Measurements from ENCODE around the gene IL17A.
"Not testable (repeated sequence)": the region's sequence is repeated elsewhere in the genome, so short reads cannot be mapped to it uniquely, and the experiment has no call there.

The IL17A gene

DNA sequence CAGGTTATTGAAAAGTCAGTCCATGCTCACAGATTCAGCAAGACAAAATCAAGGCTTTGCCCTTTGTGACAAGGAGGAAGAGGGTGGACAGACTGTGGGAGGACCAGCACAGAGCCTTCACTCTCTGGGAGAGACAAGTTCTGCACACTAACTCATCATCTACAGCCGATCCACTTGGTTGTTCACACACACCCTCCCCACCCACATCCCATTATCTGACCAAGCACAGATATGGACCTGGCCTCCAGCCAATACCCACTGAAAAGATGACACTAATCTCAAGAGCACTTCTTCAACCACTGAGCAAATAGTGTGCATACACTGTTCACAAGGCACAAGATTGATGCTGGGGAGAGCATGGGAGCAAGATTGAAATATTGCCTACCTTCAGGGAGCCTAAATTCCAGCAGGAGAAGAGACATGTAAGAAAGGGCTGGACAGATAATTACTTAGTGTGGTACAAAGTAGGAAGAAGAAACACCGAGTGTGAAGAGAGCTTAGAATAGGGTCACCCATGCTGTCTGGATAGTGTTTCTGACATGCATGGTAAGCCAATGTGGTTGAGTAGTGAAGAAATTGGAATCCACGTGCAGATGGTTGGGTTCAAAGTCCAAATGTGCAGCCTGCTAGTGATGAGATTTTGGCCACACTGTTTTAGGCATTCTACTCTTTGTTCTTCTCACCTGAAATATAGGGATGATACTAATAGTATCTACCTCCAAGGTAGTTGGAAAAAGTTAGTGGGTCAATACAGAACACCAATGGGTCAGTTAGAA, 21.7 kb upstream of the IL17A start:
- no peak for DNase-seq (ENCODE audit: low read depth in 2 of 2)

DNA sequence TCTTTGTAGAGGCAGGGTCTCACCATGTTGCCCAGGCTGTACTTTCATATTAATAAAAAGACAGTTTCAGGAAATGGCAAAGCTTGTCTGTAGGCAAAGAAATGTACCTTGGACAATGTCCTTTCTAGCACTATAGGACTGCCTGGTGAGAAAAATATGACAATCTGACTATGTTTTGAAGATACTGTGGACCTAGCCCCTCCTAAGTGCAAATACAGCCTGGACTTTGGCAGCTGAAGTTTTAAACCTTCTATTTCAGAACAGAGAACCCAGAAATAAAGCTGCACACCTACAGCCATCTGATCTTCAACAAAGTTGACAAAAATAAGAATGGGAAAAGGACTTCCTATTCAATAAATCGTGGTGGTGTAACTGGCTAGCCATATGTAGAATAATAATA, 18.9 kb upstream of the IL17A start:
- DNase-seq (ENCODE audit: low read depth in 2 of 2): no peak

DNA sequence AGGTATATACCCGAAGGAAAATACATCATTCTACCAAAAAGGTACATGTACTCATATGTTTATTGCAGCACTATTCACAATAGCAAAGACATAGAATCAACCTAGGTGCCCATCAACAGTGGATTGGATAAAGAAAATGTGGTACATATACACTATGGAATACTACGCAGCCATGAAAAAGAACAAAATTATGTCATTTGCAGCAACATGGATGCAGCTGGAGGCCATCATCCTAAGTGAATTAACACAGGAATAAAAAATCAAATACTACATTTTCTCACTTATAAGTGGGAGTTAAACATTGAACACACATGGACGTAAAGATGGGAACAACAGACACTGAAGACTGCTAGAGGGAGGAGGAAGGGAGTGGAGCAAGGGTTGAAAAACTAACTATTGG, 17.8 kb upstream of the IL17A start:
- DNase-seq (ENCODE audit: low read depth in 2 of 2): not testable (repeated sequence)

DNA sequence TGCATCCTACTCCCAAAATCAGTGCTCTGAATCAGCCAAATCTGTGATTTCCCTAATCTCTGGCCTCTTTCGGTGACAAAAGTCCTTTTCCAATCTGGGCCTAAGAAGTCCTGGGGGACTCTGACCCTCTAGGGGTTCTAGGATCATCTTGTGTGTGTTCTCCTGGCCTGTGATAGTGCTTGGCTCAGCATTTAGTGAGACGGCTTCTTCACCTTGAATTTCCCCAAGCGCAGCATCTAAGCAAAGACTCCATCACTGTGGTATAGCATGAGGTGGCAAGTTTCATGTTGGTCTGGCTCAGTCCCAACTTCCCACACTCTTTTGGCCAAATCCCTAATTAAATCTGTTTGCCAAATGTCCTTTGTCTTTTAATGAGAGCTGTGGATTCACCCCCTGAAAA, 12.1 kb upstream of the IL17A start:
- DNase-seq (ENCODE audit: low read depth in 2 of 2): no peak

DNA sequence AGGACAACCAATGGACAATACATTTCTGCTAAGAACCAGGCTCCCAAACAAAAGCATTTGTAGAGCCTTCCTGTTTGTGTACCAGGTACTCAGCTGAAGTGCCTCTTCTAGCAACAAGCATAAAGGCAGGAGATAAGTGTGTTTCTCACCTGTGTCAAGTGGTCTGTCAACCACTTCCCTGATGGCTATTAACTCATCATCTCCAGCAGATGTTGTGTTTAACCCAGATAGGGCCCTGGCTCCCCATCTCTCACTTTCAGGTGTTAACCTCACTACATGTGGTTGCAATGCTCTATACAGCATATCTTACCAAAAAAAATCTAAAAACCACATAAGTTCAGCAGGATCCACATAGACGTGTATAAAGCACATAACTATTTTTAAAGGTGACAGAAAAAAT, 9.6 kb upstream of the IL17A start:
- no peak for DNase-seq (ENCODE audit: low read depth in 2 of 2)

DNA sequence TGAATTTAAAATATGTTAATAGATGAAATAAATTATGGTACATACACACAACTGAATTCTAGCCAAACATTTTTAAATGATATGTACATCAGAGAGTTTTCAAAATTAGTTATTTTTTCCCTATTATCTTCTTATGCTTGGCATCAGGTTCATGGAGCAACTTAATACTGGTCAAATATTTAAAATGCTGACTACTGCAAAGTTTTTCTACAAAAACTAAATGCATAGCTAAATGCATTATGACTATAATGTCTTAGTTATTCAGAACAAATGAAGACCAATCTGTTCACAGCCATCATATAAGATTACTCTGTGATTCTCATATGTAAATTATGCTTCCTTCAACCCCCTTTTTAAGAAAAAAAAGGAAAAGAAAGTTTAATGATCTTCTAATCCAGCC, 8.2 kb upstream of the IL17A start:
- DNase-seq (ENCODE audit: low read depth in 2 of 2): no peak

DNA sequence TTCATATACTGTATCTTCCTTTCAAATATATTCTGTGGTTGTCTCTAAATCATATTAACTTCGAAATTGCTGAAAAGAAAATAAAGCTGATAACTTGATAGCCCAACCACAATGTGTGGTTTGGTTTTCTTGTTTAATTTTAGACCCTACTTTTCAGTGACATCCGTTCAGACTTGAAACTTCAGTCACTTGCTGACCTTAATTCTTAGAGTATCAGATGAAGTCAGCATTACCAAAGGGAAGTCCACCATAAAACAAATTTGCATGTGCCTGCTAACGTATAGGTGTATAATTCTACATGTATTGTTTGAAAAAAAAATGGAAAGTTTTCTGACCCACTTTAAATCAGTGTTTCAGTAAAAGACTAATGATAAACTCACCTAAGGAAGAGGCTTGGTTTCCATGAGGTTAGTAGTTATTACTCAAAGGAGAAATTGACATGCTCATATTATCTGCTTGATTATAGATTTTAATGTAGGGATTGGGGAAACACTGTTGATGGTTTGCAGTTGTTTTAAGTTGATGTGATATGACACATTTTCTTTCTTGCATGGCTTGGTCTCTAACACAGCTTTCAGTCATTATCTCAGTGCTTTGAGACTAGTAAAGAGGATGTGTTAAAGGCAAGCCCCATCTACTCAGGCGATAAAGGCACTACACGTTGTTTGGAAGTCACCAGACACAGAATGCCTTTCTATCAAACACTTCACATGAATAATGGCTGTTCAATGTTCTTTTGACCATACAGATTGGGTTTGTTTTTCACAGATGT, 5.2 kb upstream of the IL17A start:
- no peak for DNase-seq (ENCODE audit: low read depth in 2 of 2)

DNA sequence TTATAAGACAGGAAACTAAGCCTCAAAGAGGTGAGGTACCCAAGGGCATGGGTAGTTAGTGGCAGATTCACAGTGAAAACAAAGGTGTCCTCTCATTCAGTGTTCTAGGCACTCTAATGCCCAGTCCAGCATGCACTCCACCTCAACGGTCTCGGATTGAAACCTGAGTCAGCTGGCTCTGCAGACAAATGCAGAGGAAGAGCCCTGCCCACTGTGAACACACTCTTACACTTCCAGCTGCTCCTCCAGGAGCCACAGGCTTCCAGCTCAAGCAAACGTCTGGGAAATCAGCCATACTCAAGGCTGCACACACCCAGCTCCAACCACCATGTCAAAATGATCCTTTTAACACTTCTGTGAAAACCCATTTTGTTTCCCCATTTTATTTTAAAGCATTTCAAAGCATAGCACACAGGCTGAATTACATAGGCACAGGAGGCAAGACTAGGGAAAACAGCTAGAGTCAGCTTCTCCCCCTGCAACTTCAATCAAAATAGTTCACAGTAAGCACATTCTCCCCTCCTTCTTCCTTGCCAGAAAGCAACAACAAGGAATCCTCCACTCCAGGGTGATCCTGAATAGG, 3.0 kb upstream of the IL17A start:
- DNase-seq (ENCODE audit: low read depth in 2 of 2): no peak

DNA sequence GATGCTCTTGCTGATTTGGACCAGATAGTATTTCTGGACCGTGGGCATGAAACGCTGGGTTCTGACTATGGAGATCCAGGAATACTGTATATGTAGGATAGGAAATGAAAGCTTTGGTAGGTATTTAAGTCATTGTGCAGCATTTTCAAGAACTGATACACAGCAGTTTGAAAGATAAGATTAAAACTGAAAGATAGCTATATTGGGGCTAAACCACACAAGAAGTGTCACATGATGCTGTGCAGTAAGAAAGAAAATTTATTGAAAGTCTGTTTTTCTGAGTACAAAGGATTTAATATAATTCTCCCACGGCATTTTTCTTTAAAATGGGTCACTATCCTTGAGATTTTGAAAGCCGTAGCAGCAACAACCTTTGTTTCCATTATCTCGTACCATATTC, 305 bp downstream of the IL17A start:
- DNase-seq (ENCODE audit: low read depth in 2 of 2): no peak

DNA sequence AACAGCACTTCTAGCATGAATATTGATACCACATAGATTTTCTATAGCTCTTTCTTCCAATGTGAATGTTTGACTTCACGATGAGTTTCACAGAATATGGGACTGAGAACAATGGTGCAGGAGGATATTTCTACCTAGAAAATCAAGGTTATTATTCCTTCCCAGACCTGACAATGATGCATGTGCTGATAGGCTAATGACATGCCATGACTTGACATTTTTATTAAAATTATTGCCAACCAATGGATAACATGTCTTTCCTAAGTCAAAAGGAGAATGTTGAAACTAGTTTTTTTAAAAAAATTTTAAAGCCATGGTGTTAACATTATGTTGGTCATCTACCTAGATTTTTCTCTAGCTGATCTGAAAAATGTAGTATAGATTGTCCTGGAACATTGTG, 923 bp downstream of the IL17A start:
- no peak for DNase-seq (ENCODE audit: low read depth in 2 of 2)

DNA sequence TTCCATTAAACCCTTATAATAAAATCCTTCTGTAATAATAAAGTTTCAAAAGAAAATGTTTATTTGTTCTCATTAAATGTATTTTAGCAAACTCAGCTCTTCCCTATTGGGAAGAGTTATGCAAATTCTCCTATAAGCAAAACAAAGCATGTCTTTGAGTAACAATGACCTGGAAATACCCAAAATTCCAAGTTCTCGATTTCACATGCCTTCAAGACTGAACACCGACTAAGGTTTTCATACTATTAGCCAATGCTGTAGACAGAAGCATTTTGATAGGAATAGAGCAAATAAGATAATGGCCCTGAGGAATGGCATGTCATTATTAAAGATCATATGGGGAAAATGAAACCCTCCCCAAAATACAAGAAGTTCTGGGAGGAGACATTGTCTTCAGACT, 3.8 kb downstream of the IL17A start:
- DNase-seq (ENCODE audit: low read depth in 2 of 2): no peak

DNA sequence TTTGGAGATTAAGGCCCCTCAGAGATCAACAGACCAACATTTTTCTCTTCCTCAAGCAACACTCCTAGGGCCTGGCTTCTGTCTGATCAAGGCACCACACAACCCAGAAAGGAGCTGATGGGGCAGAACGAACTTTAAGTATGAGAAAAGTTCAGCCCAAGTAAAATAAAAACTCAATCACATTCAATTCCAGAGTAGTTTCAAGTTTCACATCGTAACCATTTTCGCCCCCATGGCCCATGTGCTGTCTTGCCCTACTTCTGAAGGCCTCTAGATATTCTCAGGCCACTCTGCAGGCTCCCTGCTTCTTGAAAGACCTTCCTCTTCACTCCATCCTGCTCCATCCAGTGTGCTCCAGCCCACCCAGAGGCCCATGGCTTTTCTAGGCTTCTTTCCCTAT, 4.2 kb downstream of the IL17A start:
- no peak for DNase-seq (ENCODE audit: low read depth in 2 of 2)

DNA sequence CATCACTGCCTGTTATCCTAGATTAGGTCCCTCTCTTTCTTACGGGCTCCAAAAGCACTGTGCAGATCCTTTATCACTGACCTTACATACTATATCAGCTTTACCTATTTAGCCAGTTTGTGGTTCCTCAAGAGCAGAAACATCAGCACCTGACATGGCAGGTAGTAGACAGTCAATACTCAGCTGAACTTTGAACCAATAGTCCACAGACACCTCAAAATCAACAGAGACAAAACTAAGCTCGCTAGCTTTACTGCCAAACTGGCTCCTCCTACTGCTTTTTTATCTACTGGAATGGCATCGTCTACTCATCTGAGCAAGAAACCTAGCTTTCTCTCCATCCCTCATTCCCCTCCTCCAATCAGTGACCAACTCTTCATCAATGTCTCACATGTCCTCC, 5.6 kb downstream of the IL17A start:
- no peak for DNase-seq (ENCODE audit: low read depth in 2 of 2)

DNA sequence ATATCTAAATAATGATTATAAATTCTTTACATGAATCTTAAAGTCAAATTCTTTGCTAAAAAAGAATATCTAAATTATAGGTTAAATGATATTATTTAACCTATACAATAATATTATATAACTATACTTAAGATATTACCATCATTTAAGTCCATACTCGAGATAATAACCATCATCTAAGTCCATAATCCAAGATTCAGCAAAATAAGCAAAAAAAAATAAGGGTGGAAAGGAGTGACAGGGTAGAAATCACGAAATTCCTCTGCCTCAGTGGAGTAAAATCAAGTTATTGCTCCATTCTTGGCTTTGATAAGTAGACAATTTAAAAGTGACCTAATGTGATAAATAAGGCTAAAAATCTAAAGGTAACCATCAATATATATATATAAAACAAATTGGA, 9.7 kb downstream of the IL17A start:
- DNase-seq (ENCODE audit: low read depth in 2 of 2): no peak

DNA sequence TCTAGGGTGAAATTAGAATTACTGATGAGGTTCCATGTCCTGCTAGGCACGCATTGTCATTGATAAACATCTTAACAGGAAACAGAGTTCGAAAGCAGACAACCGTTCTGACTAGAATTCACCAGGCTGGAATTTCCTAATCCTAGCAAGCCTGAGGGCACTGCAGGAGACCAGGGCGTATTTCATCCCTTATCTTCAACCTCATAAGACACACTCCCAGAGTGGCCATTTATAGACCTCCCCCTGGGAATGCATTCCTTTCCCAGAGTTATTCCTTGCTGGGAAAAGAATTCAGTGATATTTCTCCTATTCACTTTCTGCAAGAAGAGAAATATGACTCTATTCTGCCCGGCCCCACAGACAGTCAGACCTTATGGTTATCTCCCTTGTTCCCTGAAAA, 13.9 kb downstream of the IL17A start:
- DNase-seq (ENCODE audit: low read depth in 2 of 2): not testable (repeated sequence)

DNA sequence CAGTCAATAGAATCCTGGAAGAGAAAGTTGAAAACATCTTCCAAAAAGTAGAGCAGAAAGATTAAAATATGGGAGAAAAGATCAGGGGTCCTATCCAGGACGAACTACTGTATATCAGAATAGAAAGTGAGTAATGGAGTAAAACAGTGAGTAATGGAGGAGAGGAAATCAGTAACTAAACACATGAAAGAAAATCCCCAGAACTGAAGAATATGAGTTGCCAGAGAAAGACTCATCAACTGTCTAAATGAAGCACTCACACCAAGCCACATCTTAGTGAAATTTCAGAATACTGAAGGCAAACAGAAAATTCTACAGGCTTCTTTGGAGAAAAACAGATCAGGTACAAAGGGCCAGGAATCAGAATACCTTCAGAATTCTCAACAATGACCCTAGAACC, 14.9 kb downstream of the IL17A start:
- no peak for DNase-seq (ENCODE audit: low read depth in 2 of 2)

DNA sequence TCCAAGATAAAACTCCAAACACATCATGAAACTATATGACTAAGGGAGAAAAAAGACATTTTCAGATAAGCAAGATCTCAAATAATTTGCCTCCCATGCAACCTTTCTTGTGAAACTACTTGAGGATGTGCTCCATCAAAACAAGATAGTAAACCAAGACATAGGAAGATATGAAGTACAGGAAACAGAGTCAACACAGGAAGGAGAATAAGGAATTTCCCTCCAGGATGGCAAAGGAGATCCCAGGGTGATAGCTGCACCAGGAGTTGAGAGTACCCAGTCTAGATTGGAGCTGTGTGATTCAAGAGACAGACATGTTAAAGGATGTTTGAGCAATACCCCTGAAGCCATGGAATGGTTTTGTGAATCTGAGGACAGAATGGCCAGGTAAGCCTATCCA, 15.3 kb downstream of the IL17A start:
- DNase-seq (ENCODE audit: low read depth in 2 of 2): no peak

DNA sequence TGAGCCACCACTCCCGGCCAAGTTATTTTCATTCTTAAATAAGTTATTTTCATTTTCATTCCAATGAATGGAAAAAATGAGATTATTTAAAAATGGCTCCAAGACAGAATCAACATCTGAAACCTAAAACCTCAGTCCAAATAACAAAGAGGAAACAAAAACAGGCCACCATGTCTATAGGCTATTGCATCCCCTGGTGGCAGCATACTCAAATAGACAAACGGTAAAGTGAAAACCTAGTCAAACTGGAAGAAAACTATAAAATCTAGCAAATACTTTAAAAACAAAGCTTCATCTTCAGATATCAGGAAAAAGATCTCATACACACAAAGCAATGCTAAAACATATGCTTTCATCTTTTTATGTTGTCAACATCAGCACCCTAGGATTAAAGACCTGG, 20.9 kb downstream of the IL17A start:
- no peak for DNase-seq (ENCODE audit: low read depth in 2 of 2)

DNA sequence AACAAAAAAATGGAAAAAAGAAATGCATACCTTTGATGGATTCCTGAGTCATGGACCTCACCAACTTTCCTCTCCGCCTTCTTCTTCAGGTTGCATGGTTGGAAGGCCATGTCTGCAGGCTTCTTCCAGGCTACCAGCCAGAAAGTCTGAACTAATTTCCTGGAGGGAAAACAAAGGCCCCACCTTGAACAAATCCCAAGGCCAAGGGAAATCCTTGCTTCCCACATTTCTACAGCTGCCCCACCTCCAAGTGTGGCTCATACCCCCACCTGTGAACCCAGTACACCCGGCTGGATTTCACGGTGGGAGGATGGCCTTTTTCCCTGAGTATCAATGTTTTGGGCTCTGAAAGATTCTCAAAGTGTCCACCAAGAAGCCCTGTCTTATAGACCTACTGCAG, 22.4 kb downstream of the IL17A start:
- no peak for DNase-seq (ENCODE audit: low read depth in 2 of 2)

DNA sequence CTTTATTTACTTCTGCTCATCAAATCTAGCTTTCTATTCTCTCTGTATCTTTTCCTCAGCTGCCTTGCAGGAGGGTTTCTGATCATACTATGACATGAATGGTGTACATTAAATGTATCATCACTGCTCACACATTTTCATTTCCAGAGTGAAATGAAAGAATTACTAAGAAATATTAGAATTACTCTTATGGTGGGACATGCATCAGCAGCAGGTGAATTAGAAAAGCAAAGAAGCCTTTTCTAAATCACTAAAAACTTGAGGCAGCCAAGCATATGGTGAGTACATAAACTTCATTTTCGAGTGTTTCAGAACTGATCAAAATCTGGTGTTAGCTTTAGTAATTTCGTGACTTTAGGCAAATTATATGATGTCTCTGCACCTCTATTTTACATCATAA, 23.6 kb downstream of the IL17A start:
- no peak for DNase-seq (ENCODE audit: low read depth in 2 of 2)

DNA sequence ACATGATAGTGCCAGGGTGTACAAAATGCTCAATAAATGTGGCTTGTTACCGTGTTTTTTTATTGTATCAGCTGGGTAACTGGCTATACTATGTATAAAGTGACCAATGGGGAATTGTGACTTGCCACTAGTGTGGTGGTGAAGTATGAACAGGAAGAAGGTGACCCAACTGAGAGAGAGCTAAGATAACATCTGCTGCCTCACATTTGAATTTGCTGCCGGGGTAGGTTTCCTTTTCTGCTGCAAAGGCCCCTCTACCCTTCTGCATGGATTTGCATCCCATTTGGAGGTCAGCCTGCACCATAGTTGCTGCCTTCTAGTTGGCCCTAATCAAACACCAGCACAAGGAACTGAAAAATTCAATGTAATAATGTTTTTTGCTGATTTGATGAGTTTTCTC, 24.1 kb downstream of the IL17A start:
- DNase-seq (ENCODE audit: low read depth in 2 of 2): no peak

DNA sequence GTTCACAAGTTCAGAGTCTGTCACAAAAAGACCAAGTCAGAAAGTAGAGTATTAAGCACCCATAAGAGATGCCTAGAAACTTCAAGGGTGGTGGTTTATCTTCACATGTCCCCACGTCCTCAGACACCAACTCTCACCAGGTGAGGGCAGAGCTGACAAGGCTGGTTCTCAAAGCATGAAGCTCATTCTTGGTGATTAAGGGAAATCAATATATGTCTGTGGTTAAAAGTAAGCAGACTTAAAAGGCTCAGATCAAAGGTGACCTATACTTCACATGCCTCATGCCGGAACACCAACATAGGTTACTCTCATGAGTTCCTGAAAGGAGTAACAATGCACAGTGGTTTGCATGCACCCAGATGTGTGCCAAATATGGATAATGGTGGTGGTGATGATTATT, 27.0 kb downstream of the IL17A start:
- DNase-seq (ENCODE audit: low read depth in 2 of 2): no peak

DNA sequence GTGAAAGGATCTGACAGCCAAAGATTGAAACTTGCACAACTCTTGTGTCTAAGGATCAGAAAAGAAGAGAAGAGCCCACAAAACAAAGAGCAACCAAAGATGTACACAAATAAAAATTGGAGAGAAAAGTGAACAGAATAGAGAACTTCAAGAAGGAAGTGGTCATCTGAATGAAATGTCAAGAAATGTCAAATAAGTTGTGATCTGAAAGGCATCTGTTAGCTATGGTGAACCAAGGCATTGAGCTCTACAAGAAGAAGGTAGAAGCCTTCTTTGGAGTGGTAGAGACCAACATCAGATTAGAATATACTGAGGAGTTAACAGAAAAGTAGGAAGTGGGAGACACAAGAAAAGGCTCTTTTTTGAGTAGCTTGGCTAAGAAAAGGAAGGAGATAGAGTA, 29.6 kb downstream of the IL17A start:
- DNase-seq (ENCODE audit: low read depth in 2 of 2): no peak
